HG03469 (cell line): Measurements from ENCODE around the gene PPFIA1.

Experiments
- ATAC-seq: cut with Tn5 transposase; IDR thresholded peaks from one replicate; pipeline ENCODE4 v1.9.1; 2021; ENCODE audit warnings: mild to moderate bottlenecking, moderate library complexity, moderate number of reproducible peaks; ENCODE audit not compliant: unreplicated experiment

PPFIA1 gene

GRCh38 chr11:70270104-70270876, at the start of gene PPFIA1:
Gene PPFIA1 (plus strand): TSS chr11:70270690. CDS start chr11:70272173, 1,483 bp downstream.
- ATAC-seq = peak; percentile 74

GRCh38 chr11:70220920-70221319, 49.6 kb upstream of the PPFIA1 start:
- ATAC-seq = no peak

- no peak for ATAC-seq
Measured at GRCh38 chr11:70225681-70226177, 44.8 kb upstream of the PPFIA1 start.

- no peak for ATAC-seq
Measured at GRCh38 chr11:70226183-70226582, 44.3 kb upstream of the PPFIA1 start.

- ATAC-seq = no peak
Measured at GRCh38 chr11:70226967-70227366, 43.5 kb upstream of the PPFIA1 start.

GRCh38 chr11:70229737-70230136, 40.8 kb upstream of the PPFIA1 start:
- ATAC-seq = no peak

- no peak for ATAC-seq
Measured at GRCh38 chr11:70230151-70230839, 40.2 kb upstream of the PPFIA1 start.

GRCh38 chr11:70230840-70231710, 39.4 kb upstream of the PPFIA1 start:
- ATAC-seq = no peak

GRCh38 chr11:70233034-70233433, 37.5 kb upstream of the PPFIA1 start:
- no peak for ATAC-seq

- ATAC-seq = no peak
Measured at GRCh38 chr11:70233511-70233934, 37.0 kb upstream of the PPFIA1 start.

- no peak for ATAC-seq
Measured at GRCh38 chr11:70233962-70234361, 36.5 kb upstream of the PPFIA1 start.

GRCh38 chr11:70240337-70240736, 30.2 kb upstream of the PPFIA1 start:
- ATAC-seq = no peak

- no peak for ATAC-seq
Measured at GRCh38 chr11:70241709-70242108, 28.8 kb upstream of the PPFIA1 start.

- ATAC-seq = no peak
Measured at GRCh38 chr11:70242885-70243284, 27.6 kb upstream of the PPFIA1 start.

GRCh38 chr11:70243912-70244652, 26.4 kb upstream of the PPFIA1 start:
- no peak for ATAC-seq

GRCh38 chr11:70244698-70245097, 25.8 kb upstream of the PPFIA1 start:
- no peak for ATAC-seq

GRCh38 chr11:70246196-70246595, 24.3 kb upstream of the PPFIA1 start:
- ATAC-seq = no peak

GRCh38 chr11:70247042-70247709, 23.3 kb upstream of the PPFIA1 start:
- no peak for ATAC-seq

- ATAC-seq = no peak
Measured at GRCh38 chr11:70247710-70248072, 22.8 kb upstream of the PPFIA1 start.
